GM12892 (cell line): ENCODE measurements around the gene LRPAP1.

ENCODE experiments used
- DNase-seq: peaks from one replicate; pipeline ENCODE4 v3.0.0; 2011; ENCODE audit not compliant: insufficient read length
- FAIRE-seq: peaks from 2 replicates; lab custom pipeline; 2011; peaks lifted over from hg19 to GRCh38; lab: Jason Lieb, UNC
- POLR2A ChIP-seq: IDR thresholded peaks from 2 replicates; pipeline ENCODE4 v1.6.1; 2011; ENCODE audit warnings: low read depth, low read length, control low read depth
- POLR2AphosphoS5 ChIP-seq: IDR thresholded peaks from 2 replicates; pipeline ENCODE4 v1.6.1; 2011; ENCODE audit warnings: low read depth, low read length, control low read depth
- TAF1 ChIP-seq: IDR thresholded peaks from 2 replicates; pipeline ENCODE4 v1.6.1; 2011; ENCODE audit warnings: low read depth, mild to moderate bottlenecking, control low read depth, low read length, borderline replicate concordance

Gene LRPAP1

GRCh38 chr4:3530051-3530450, 2.2 kb downstream of the LRPAP1 start:
- no peak for FAIRE-seq
- no peak for DNase-seq
- no peak for TF ChIP-seq POLR2AphosphoS5
- TF ChIP-seq POLR2A: no peak
- TF ChIP-seq TAF1: no peak

GRCh38 chr4:3529363-3529762, 2.9 kb downstream of the LRPAP1 start:
- DNase-seq: no peak
- peak; percentile 14 for FAIRE-seq
- TF ChIP-seq POLR2AphosphoS5 (no peak), TAF1 (no peak), POLR2A (no peak)

GRCh38 chr4:3527914-3528876, 4.0 kb downstream of the LRPAP1 start:
- FAIRE-seq: no peak
- no peak for TF ChIP-seq POLR2A
- TF ChIP-seq POLR2AphosphoS5: no peak
- TF ChIP-seq TAF1: no peak
- no peak for DNase-seq

- FAIRE-seq (no peak), DNase-seq (no peak)
- no peak for TF ChIP-seq TAF1
- TF ChIP-seq POLR2A: no peak
- no peak for TF ChIP-seq POLR2AphosphoS5
Observed at GRCh38 chr4:3527101-3527913, 4.9 kb downstream of the LRPAP1 start.

GRCh38 chr4:3526456-3526855, 5.8 kb downstream of the LRPAP1 start:
- no peak for TF ChIP-seq POLR2AphosphoS5
- no peak for TF ChIP-seq TAF1
- no peak for TF ChIP-seq POLR2A
- FAIRE-seq (no peak), DNase-seq (no peak)

- DNase-seq (no peak), FAIRE-seq (no peak)
- TF ChIP-seq TAF1: no peak
- no peak for TF ChIP-seq POLR2A
- TF ChIP-seq POLR2AphosphoS5: no peak
Observed at GRCh38 chr4:3525532-3526430, 6.4 kb downstream of the LRPAP1 start.

- DNase-seq (no peak), FAIRE-seq (no peak)
- TF ChIP-seq TAF1 (no peak), POLR2AphosphoS5 (no peak), POLR2A (no peak)
Observed at GRCh38 chr4:3524920-3525319, 7.3 kb downstream of the LRPAP1 start.

- TF ChIP-seq POLR2AphosphoS5 (no peak), TAF1 (no peak), POLR2A (no peak)
- DNase-seq (no peak), FAIRE-seq (no peak)
Observed at GRCh38 chr4:3524349-3524748, 7.9 kb downstream of the LRPAP1 start.

GRCh38 chr4:3523628-3524221, 8.5 kb downstream of the LRPAP1 start:
- FAIRE-seq: no peak
- TF ChIP-seq POLR2AphosphoS5 (no peak), POLR2A (no peak)
- DNase-seq: no peak

GRCh38 chr4:3523146-3523627, 9.0 kb downstream of the LRPAP1 start:
- FAIRE-seq (no peak), DNase-seq (no peak)
- TF ChIP-seq POLR2A (no peak), POLR2AphosphoS5 (no peak), TAF1 (no peak)

GRCh38 chr4:3522651-3523050, 9.6 kb downstream of the LRPAP1 start:
- DNase-seq (no peak), FAIRE-seq (no peak)
- TF ChIP-seq POLR2AphosphoS5 (no peak), TAF1 (no peak), POLR2A (no peak)

GRCh38 chr4:3522326-3522640, 9.9 kb downstream of the LRPAP1 start:
- DNase-seq (no peak), FAIRE-seq (no peak)
- TF ChIP-seq POLR2AphosphoS5 (no peak), POLR2A (no peak), TAF1 (no peak)
